SK-N-SH treated with all-trans-retinoic acid at 6 μM for 48 hours (cell line): ENCODE data around the gene LCP1.

Source experiments
- ARNTL ChIP-seq: fragments of 450-650 bp; formaldehyde crosslinking; IDR thresholded peaks from 2 replicates; pipeline ENCODE4 v1.5.0; 2020; ENCODE audit warnings: low read depth, mild to moderate bottlenecking, moderate library complexity, borderline replicate concordance
- CREB5 ChIP-seq: fragments of 250-450 bp; sonication (Bioruptor Pico); IDR thresholded peaks from 2 replicates; pipeline ENCODE4 v1.5.1; 2020; ENCODE audit warnings: low read depth, mild to moderate bottlenecking, moderate library complexity
- CSRNP3 ChIP-seq: fragments of 250-450 bp; sonication (Bioruptor Pico); IDR thresholded peaks from 2 replicates; pipeline ENCODE4 v1.5.1; 2021; ENCODE audit warnings: mild to moderate bottlenecking, moderate library complexity
- OSR1 ChIP-seq: fragments of 250-450 bp; sonication (Bioruptor Pico); IDR thresholded peaks from 2 replicates; pipeline ENCODE4 v1.8.0; 2022; ENCODE audit warnings: moderate library complexity, mild to moderate bottlenecking, inconsistent platforms
- PATZ1 ChIP-seq: fragments of 250-450 bp; sonication (Bioruptor Pico); IDR thresholded peaks from 2 replicates; pipeline ENCODE4 v1.8.0; 2020; ENCODE audit warnings: mild to moderate bottlenecking, moderate library complexity, borderline replicate concordance
- PPARA ChIP-seq: fragments of 250-450 bp; sonication (Bioruptor Pico); IDR thresholded peaks from 2 replicates; pipeline ENCODE4 v1.5.0; 2020; ENCODE audit warnings: mild to moderate bottlenecking, borderline replicate concordance
- RARB ChIP-seq: fragments of 250-450 bp; sonication (Bioruptor Pico); IDR thresholded peaks from 2 replicates; pipeline ENCODE4 v1.8.0; 2021; ENCODE audit warnings: mild to moderate bottlenecking, moderate library complexity
- SNAI2 ChIP-seq: fragments of 250-450 bp; sonication (Bioruptor Pico); IDR thresholded peaks from 2 replicates; pipeline ENCODE4 v1.5.0; 2020; ENCODE audit warnings: mild to moderate bottlenecking, moderate library complexity
- TSHZ2 ChIP-seq: fragments of 250-450 bp; sonication (Bioruptor Pico); IDR thresholded peaks from 2 replicates; pipeline ENCODE4 v1.5.0; 2020; ENCODE audit warnings: mild to moderate bottlenecking, moderate library complexity
- ZFP3 ChIP-seq: fragments of 250-450 bp; sonication (Bioruptor Pico); IDR thresholded peaks from 2 replicates; pipeline ENCODE4 v1.5.0; 2020; ENCODE audit warnings: mild to moderate bottlenecking, moderate library complexity
- ZFP30 ChIP-seq: fragments of 450-650 bp; formaldehyde crosslinking; IDR thresholded peaks from 2 replicates; pipeline ENCODE4 v1.5.0; 2022; ENCODE audit warnings: mild to moderate bottlenecking, moderate library complexity
- ZNF565 ChIP-seq: fragments of 450-650 bp; formaldehyde crosslinking; conservative IDR thresholded peaks from 2 replicates; pipeline ENCODE4 v1.5.0; 2020; ENCODE audit warnings: low read depth, mild to moderate bottlenecking, moderate library complexity
- ZNF70 ChIP-seq: fragments of 450-650 bp; formaldehyde crosslinking; IDR thresholded peaks from 2 replicates; pipeline ENCODE4 v1.5.0; 2020; ENCODE audit warnings: mild to moderate bottlenecking, moderate library complexity

GRCh38 chr13:46170268-46170667 lies 11.7 kb downstream of the LCP1 start:
- TF ChIP-seq CREB5 (CRISPR knock-in tag) (no peak), ZNF565 (CRISPR knock-in tag) (no peak), OSR1 (CRISPR knock-in tag) (no peak), PPARA (CRISPR knock-in tag) (no peak), PATZ1 (no peak), ARNTL (no peak), CSRNP3 (CRISPR knock-in tag) (no peak), TSHZ2 (CRISPR knock-in tag) (no peak), ZFP30 (no peak), ZFP3 (CRISPR knock-in tag) (no peak), ZNF70 (no peak), SNAI2 (CRISPR knock-in tag) (no peak), RARB (CRISPR knock-in tag) (no peak)
